GM15510 (cell line): ENCODE measurements around the gene TNRC6A.

Source experiments
- POLR2A ChIP-seq: IDR thresholded peaks from 3 replicates; pipeline ENCODE4 v1.6.1; 2011; ENCODE audit warnings: borderline replicate concordance; ENCODE audit not compliant: insufficient read length; ENCODE audit errors: extremely low read depth

Gene TNRC6A

DNA sequence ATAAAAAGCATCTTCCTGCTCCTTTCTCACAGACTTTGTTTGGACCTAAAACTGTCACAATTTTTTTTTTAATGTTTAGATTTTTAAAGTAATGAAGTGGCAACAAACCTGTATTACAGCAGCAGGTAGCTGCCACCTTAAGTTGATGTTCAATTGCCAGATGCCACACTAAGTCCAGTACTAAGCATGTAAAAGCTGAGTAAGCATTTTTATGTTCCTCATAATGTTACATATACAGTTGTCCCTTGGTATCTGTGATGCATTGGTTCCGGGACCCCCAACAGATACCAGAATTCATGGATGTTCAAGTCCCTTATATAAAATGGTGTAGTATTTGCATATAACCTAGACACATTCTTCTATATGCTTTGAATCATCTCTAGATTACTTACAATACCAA is 45.1 kb downstream of the TNRC6A start:
- TF ChIP-seq POLR2A: no peak

DNA sequence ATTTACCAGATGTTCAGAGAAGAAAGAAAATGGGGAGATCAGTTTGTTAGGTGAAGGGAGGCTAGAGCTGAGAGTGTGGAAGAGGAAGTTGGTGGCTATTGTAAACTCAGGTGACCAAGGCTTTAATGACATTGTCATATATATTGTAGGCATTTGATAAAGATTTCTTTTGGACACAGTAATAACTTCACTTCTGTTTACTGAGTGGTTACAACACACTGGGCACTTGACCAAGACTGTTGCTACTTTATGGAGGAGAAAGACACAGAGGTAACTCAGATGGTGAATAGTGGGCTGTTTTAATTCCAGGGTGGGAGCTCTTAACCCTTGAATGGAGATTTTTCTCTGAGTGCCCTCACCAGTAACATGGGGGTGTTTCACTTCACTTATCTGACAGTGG is 46.0 kb downstream of the TNRC6A start:
- TF ChIP-seq POLR2A: no peak

DNA sequence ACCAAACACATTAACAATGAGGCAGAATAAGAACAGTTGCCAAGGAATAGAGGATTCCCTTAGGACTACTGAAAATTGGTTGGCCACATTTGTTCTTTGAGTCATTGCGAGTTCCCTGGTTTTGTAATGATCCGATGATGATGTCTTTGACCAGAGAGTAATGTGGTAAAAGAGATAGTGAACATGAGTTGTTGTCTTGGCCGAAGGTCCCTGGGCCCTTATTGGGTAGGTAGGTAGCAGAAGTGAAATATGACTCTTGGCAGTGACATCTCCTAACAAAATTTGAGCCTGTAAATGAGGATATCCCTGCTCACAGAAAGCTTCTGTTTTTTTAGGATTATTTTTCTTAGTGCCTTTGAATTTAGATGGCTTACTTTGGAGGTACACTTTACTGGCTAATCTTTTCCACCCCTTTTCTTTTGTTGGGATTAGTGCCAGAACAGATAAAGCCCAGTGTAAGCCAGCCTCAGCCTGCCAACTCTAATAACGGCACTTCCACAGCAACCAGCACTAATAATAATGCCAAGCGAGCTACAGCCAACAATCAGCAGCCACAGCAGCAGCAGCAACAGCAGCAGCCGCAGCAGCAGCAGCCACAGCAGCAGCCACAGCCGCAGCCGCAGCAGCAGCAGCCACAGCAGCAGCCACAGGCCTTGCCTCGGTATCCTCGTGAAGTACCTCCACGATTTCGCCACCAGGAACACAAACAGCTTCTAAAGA is 47.2 kb downstream of the TNRC6A start:
- no peak for TF ChIP-seq POLR2A

DNA sequence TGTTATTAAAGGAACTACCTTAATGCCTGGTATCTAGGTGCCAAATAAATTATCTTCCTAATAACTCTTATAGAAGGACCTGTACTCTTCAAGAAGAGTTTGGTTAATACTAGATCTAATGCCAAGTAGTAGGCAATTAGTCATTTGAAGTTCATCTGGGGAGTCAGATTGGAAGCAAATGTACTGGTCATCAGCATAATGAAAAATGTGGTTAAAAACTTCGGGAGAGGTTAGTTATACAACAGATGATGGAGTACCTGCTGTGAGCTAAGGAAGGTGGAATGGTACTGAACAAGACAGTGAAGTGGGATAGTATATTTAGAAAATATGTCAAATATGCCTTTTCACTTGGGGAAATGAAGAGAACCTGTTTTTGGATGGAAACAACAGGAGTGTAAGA is 49.2 kb downstream of the TNRC6A start:
- TF ChIP-seq POLR2A: no peak

DNA sequence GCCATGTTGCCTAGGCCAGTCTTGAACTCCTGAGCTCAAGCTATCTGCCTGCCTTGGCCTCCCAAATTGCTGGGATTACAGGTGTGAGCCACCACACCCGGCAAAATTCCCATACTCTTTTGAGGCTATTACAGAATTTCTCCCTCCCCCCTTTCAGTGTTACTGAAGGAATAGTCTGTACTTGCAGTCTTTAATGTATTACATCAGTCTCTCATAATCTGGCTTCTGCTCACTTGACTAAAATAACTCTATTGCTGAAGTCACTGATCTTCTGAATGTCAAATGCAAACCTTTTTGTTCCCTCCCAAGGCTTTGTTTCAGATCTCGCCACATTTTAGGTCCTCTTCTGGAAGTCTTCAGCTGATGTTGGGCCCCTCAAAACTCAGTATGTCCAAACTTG is 51.8 kb downstream of the TNRC6A start:
- TF ChIP-seq POLR2A: no peak

DNA sequence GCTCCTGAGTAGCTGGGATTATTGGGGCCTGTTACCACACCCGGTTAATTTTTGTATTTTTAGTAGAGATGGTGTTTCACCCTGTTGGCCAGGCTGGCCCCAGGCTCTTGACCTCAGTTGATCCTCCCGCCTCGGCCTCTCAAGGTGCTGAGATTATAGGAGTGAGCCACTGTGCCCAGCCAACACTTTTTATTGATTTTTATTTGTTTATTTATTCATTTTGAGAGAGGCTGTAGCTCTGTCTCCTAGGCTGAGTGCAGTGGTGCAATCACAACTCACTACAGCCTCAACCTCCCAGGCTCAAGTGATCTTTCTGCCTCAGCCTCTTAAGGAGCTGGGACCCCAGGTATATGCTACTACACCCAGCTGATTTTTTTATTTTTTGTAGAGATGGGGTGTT is 54.7 kb downstream of the TNRC6A start:
- TF ChIP-seq POLR2A: no peak

DNA sequence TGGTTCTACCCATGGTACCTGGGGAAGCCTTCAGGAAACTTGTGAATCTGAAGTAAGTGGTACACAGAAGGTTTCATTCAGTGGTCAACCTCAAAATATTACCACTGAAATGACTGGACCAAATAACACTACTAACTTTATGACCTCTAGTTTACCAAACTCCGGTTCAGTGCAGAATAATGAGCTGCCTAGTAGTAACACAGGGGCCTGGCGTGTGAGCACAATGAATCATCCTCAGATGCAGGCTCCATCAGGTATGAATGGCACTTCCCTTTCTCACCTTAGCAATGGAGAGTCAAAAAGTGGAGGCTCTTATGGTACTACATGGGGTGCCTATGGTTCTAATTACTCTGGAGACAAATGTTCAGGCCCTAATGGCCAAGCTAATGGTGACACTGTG is 60.4 kb downstream of the TNRC6A start:
- no peak for TF ChIP-seq POLR2A

DNA sequence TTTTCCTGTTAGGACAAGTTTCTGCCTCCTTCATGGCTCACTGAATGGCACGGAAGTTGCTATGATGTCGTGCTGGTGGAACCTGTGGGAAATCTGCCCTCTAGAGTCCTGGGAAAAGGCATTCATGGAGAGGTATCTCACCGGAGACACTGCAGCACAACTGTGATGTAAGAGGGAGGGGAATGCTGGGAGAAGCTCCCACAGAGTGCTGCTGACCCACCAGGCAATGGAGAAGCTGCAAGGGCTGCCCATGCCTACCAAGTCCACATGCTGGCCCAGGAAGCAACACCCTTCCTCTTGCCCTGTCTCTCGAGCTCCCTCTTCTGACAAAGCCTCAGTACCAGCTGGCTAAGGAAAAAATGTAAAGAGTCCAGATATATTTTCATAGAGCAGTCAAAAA is 71.1 kb downstream of the TNRC6A start:
- TF ChIP-seq POLR2A: no peak

DNA sequence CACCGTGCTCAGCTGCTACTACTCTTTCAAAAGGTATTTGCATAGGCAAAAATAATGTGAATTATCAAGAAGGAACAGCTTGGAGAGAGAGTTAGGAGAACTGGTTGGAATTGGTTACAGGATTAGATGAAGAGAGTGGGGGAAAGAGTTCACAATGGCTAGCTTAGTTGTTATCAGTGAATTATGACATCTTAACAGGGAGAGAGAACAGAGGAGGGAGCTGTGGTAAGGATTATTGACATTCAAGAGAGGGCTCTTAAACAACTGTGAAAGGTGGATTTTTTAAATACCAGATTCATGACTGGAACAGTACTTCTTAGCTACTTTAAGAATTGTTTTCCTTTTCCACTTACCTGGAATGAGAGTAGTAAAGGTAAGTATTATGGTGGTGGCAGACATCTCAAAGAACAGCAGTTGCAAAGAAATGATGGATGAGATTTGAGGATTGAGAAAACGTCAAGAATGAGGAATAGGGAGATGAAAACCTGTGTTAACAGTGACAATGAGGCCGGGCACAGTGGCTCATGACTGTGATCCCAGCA is 72.4 kb downstream of the TNRC6A start:
- TF ChIP-seq POLR2A: no peak

DNA sequence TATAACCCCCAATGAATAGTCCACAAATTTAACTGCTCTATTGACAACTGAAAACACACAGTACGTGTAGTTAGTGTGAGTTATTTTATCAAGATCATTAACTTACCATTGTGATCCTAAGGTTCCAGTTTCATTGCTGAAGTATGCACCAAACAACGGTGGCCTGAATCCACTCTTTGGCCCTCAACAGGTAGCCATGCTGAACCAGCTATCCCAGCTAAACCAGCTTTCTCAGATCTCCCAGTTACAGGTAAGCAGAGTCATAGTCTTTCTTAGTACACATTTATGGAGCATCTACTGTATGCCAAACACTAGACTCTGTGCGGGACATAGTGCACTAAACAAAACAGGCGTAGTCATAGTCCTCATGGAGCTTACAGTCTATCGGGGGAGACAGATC is 76.0 kb downstream of the TNRC6A start:
- TF ChIP-seq POLR2A: no peak

DNA sequence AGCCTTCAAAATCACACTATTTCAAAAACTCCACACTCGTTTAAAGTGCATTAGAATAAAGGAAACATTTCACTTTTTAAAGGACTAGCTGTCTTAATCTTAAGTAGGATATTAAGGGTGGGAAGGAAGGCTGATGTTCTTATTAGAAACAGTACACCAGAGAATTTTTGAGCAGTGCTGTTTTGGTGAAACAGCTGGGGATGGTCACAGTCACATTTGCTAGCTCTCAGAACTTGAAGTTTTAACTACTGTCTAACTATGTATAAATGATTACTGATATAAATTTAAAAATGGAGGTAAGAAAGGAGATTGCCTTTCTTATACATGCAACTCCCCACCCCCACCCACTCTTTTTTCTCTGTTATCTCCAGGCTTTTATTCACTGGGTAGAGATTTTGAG is 77.8 kb downstream of the TNRC6A start:
- no peak for TF ChIP-seq POLR2A

DNA sequence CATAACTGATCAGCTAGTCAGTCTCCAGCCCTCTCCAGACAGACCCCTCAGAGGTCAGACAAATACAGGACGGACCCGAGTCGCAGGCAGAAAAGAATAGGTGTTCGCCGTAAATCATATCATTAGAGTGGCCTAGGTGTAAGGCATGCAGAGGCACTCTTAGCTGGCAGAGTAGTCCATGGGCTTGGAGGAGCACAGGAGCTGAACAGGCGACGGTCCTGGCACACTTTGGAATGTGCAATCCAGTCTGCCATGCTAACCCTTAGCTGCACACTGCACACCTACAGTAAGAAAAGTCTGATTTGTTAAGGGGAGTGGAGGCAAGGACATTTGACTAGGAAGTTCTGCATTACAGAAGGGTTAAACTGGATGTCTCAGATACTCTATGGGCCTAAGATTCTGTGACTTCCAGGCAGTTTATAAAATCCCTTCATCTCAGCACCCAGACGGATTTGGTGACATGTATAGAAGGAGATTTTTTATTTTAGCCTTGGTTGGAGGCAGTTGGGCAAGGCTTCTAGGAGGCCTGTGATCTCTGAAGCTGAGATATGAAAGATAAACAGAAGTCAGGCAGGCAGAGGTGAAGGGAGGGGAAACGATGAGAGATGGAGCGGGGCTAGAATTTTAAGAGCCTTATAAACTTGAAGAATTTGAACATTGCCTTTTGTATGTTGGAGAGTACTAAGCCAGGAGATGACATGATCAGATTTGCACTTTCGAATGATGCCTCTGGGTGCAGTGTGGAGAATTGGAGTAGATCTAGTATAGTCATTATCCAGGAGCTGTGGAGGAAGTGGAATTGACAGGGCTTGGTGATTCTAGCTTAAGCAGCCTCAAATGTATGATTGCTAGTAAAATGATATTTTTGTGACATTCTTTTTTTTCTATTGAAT is 81.7 kb downstream of the TNRC6A start:
- no peak for TF ChIP-seq POLR2A

DNA sequence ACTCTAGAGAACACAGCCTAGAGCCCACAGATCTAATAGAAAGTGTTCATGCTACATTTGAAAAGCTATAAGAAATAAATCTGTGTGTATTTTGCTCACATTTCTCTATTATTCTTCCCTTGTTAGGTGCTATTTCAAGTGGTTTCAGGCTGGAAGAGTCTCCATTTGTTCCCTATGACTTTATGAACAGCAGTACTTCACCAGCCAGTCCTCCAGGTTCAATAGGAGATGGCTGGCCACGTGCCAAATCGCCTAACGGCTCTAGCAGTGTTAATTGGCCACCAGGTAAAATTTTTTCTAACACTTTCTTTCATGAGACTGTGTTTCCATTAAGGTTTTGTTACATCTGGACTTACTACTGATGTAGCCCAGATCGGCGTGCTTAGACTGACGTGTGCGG is 85.6 kb downstream of the TNRC6A start:
- no peak for TF ChIP-seq POLR2A

DNA sequence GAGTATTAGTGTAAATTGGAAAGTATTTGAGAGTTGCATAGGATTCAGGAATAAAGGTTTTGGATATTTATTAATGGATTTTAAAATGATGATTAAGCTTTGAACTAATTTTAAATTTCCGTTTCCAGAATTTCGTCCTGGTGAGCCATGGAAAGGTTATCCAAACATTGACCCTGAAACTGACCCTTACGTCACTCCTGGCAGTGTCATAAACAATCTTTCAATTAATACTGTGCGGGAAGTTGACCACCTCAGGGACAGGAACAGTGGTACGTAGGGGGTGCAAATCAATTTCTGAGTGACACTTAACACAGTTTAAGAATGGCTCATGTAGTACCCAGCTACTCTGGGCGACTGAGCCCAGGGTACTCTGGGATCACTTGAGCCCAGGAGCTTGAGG is 87.2 kb downstream of the TNRC6A start:
- TF ChIP-seq POLR2A: no peak

DNA sequence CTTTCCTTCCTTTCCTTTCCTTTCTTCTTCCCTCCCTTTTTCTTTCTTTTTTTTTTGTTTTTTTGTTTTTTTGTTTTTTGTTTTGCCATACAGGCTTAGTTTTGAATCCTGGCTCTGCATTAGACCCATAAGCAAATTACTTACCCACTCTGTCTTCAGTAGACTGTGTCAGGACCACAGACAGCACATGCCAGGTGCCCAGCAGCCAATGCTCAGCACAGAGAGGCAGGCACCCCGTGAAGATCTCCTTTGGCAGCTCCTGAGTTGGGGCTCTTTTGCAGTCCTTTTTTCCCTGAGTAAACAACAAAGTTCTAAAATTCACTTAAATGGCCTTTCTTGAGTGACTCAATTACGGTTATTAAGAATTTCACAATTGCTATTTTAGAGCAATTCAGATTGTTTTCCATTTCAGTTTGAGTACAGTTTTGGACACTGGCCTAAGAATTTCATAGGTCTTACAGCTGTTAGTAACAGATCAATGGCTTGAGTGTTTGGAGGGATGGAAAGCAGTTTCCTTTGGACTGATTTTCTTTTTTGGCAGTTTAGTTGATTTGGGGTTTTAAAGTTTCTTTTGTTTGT is 90.1 kb downstream of the TNRC6A start:
- no peak for TF ChIP-seq POLR2A
